Liver (tissue), 9 donors: Measurements from ENCODE around the gene MFSD6L. TPM values are rescaled to one million over a fixed set of nuclear protein-coding genes. Genes with fewer than 3 reads are reported as not detected.
A peak's percentile ranks its signal among the peaks of the same experiment; 100 is the strongest.

ENCODE experiments used
- DNase-seq: peaks from one replicate; pipeline ENCODE4 v3.0.0-alpha.2; 2017; ENCODE audit warnings: low spot score
- H3K27ac ChIP-seq, 2 donors: one replicate each; pipeline ENCODE4 v1.7.0; 2013; ENCODE audit warnings: inconsistent platforms in 2 of 2, low read length in 2 of 2, control low read depth in 1 of 2, low read depth in 1 of 2, mild to moderate bottlenecking in 1 of 2
- H3K27me3 ChIP-seq, 4 donors: one replicate each; pipeline versions ENCODE4 v1.6.1 to v1.7.0; 2013; ENCODE audit warnings: low read length in 3 of 4, inconsistent platforms in 1 of 4, mild to moderate bottlenecking in 1 of 4, moderate library complexity in 1 of 4; ENCODE audit not compliant: control insufficient read depth in 4 of 4, insufficient read depth in 4 of 4
- H3K36me3 ChIP-seq, 4 donors: one replicate each; pipeline versions ENCODE4 v1.6.1 to v1.7.0; 2013; ENCODE audit warnings: low read length in 3 of 4, mild to moderate bottlenecking in 3 of 4, low read depth in 1 of 4, moderate library complexity in 1 of 4; ENCODE audit not compliant: control insufficient read depth in 4 of 4, insufficient read depth in 3 of 4
- H3K4me1 ChIP-seq, 4 donors: one replicate each; pipeline versions ENCODE4 v1.6.1 to v1.7.0; 2013; ENCODE audit warnings: low read length in 3 of 4, mild to moderate bottlenecking in 3 of 4, moderate library complexity in 1 of 4; ENCODE audit not compliant: control insufficient read depth in 4 of 4, insufficient read depth in 4 of 4
- H3K4me3 ChIP-seq, 3 donors: one replicate each; pipeline versions ENCODE4 v1.6.1 to v1.7.0; 2013; ENCODE audit warnings: low read length in 3 of 3, control low read depth in 1 of 3, low read depth in 1 of 3, mild to moderate bottlenecking in 1 of 3
- H3K9ac ChIP-seq, 2 donors: one replicate each; pipeline ENCODE4 v1.7.0; 2013; ENCODE audit warnings: low read length in 2 of 2, mild to moderate bottlenecking in 2 of 2, moderate library complexity in 2 of 2, control low read depth in 1 of 2, low read depth in 1 of 2
- H3K9me3 ChIP-seq, 4 donors: one replicate each; pipeline versions ENCODE4 v1.6.1 to v1.7.0; 2013; ENCODE audit warnings: low read length in 3 of 4; ENCODE audit not compliant: control insufficient read depth in 4 of 4
- ATF3 ChIP-seq: IDR thresholded peaks from 2 replicates; pipeline ENCODE4 v1.6.1; 2016; ENCODE audit warnings: antibody characterized with exemption
- CTCF ChIP-seq: fragments of 150-350 bp; IDR thresholded peaks from 2 replicates; pipeline ENCODE4 v1.5.1; 2017; ENCODE audit warnings: improper control_type of control experiment, low read depth, low read length; ENCODE audit not compliant: missing input control
- EGR1 ChIP-seq, 2 donors: IDR thresholded peaks; 2 replicates each; pipeline ENCODE4 v1.6.1; 2016 to 2018; ENCODE audit warnings: antibody characterized with exemption in 2 of 2, low read depth in 2 of 2
- FOXA1 ChIP-seq: IDR thresholded peaks from 2 replicates; pipeline ENCODE4 v1.6.1; 2016; ENCODE audit warnings: antibody characterized with exemption
- GABPA ChIP-seq, 2 donors: IDR thresholded peaks in 1 of 2; conservative IDR thresholded peaks in 1 of 2; 2 replicates each; pipeline ENCODE4 v1.6.1; 2016; ENCODE audit warnings: antibody characterized with exemption in 2 of 2, mild to moderate bottlenecking in 1 of 2, moderate library complexity in 1 of 2
- HNF4A ChIP-seq, 2 donors: conservative IDR thresholded peaks; 2 replicates each; pipeline ENCODE4 v1.6.1; 2016; ENCODE audit warnings: antibody characterized with exemption in 2 of 2, mild to moderate bottlenecking in 2 of 2
- HNF4G ChIP-seq: IDR thresholded peaks from 2 replicates; pipeline ENCODE4 v1.6.1; 2016; ENCODE audit warnings: antibody characterized with exemption
- JUND ChIP-seq, 2 donors: IDR thresholded peaks; 2 replicates each; pipeline ENCODE4 v1.6.1; 2016; ENCODE audit warnings: antibody characterized with exemption in 2 of 2
- MAX ChIP-seq: IDR thresholded peaks from 2 replicates; pipeline ENCODE4 v1.6.1; 2016; ENCODE audit warnings: antibody characterized with exemption
- RAD21 ChIP-seq, 2 donors: IDR thresholded peaks; 2 replicates each; pipeline ENCODE4 v1.6.1; 2016; ENCODE audit warnings: antibody characterized with exemption in 2 of 2, mild to moderate bottlenecking in 2 of 2
- REST ChIP-seq: IDR thresholded peaks from 2 replicates; pipeline ENCODE4 v1.6.1; 2016; ENCODE audit warnings: antibody characterized with exemption, mild to moderate bottlenecking
- RXRA ChIP-seq, 2 donors: IDR thresholded peaks; 2 replicates each; pipeline ENCODE4 v1.6.1; 2017 to 2018; ENCODE audit warnings: antibody characterized with exemption in 2 of 2, mild to moderate bottlenecking in 1 of 2
- SP1 ChIP-seq: IDR thresholded peaks from 2 replicates; pipeline ENCODE4 v1.6.1; 2018; ENCODE audit warnings: antibody characterized with exemption, mild to moderate bottlenecking
- TAF1 ChIP-seq: conservative IDR thresholded peaks from 2 replicates; pipeline ENCODE4 v1.6.1; 2016; ENCODE audit warnings: antibody characterized with exemption, mild to moderate bottlenecking
- YY1 ChIP-seq: IDR thresholded peaks from 2 replicates; pipeline ENCODE4 v1.6.1; 2016; ENCODE audit warnings: antibody characterized with exemption, mild to moderate bottlenecking
- ZBTB33 ChIP-seq: IDR thresholded peaks from 2 replicates; pipeline ENCODE4 v1.6.1; 2016; ENCODE audit warnings: antibody characterized with exemption
- WGBS: extraction: QIAGEN DNeasy Blood & Tissue Kit; methylation state at CpG from one replicate; pipeline ENCODE4 v1.1.7; 2013; 5-methylcytosine and 5-hydroxymethylcytosine counted together
- polyA plus RNA-seq, 2 donors: library from polyadenylated mRNA; stranded (reverse) in 1 of 2; unstranded in 1 of 2; fragments of 200-250 nt in 1 of 2; fragments of >200 nt in 1 of 2; fragmentation: Nextera tagmentation in 1 of 2; extraction: Ambion mirVana in 1 of 2; gene quantifications; one replicate each; pipeline versions ENCODE4 v1.2.1 to v1.2.3, GENCODE V29; 2013 to 2015
- total RNA-seq, 2 donors: library from RNA; depleted of rRNA; stranded (reverse); fragments of >200 nt; gene quantifications; one replicate each; pipeline ENCODE4 v1.2.3, GENCODE V29; 2014
- donor health status: healthy.
- donor health status: healthy.
- donor health status: healthy.
- donor health status: healthy.
- donor health status: healthy.

The MFSD6L gene
- total and polyA plus RNA-seq, 4 donors, result 0.03 to 0.25 (median 0.05) TPM; not detected in 1

GRCh38 chr17:8776881-8777280, 22.3 kb downstream of the MFSD6L start:
- Histone ChIP-seq H3K27ac (no peak overlapping the region), H3K4me1 (no peaks in the 10 kb centered on the region), H3K27me3 (no peaks in the 10 kb centered on the region), H3K9ac (no peak overlapping the region), H3K4me3 (no peak overlapping the region), H3K36me3 (no peaks in the 10 kb centered on the region), H3K9me3 (no peaks in the 10 kb centered on the region)
- DNase-seq, result no peak
- WGBS, result 82% methylated on average over 1 of the region's 1 CpG
- TF ChIP-seq HNF4G (no peak), EGR1 (IDR thresholded peaks at IDR 0.05; ENCODE audit: low read depth in 2 of 2) (no peak), TAF1 (no peak), YY1 (peak; percentile 13)

GRCh38 chr17:8776248-8776647, 22.9 kb downstream of the MFSD6L start:
- Histone ChIP-seq H3K4me3 (no peak overlapping the region), H3K27ac (no peak overlapping the region), H3K27me3 (no peaks in the 10 kb centered on the region), H3K36me3 (no peaks in the 10 kb centered on the region), H3K9ac (no peak overlapping the region), H3K9me3 (no peaks in the 10 kb centered on the region), H3K4me1 (no peaks in the 10 kb centered on the region)
- DNase-seq, result no peak
- TF ChIP-seq RXRA (IDR thresholded peaks at IDR 0.05), result no peak
- TF ChIP-seq REST, result no peak
- TF ChIP-seq HNF4G, result no peak
- TF ChIP-seq YY1, result no peak
- no peak for TF ChIP-seq EGR1 (IDR thresholded peaks at IDR 0.05; ENCODE audit: low read depth in 2 of 2)
- TF ChIP-seq JUND (IDR thresholded peaks at IDR 0.05), result no peak
- TF ChIP-seq HNF4A (conservative IDR thresholded peaks at IDR 0.05), result no peak
- no peak for TF ChIP-seq RAD21 (IDR thresholded peaks at IDR 0.05)
- no peak for TF ChIP-seq SP1
- TF ChIP-seq ATF3, result no peak
- no peak for TF ChIP-seq TAF1
- TF ChIP-seq ZBTB33, result no peak

GRCh38 chr17:8766731-8767130, 32.4 kb downstream of the MFSD6L start:
- Histone ChIP-seq H3K27ac (no peak overlapping the region), H3K4me1 (no peaks in the 10 kb centered on the region), H3K9ac (no peak overlapping the region), H3K9me3 (no peaks in the 10 kb centered on the region), H3K36me3 (no peaks in the 10 kb centered on the region), H3K4me3 (no peak overlapping the region), H3K27me3 (no peaks in the 10 kb centered on the region)
- 82% methylated on average over 2 of the region's 2 CpGs for WGBS
- DNase-seq, result no peak
- TF ChIP-seq MAX (no peak), HNF4G (no peak), TAF1 (no peak), GABPA (IDR thresholded peaks at IDR 0.05 in 1 of 2, conservative IDR thresholded peaks at IDR 0.05 in 1 of 2) (no peak), FOXA1 (no peak), CTCF (no peak), ATF3 (no peak), ZBTB33 (no peak)
